NCI-H1092 treated with DMSO at 0.1 percent for 48 hours (cell line): ENCODE results near the gene CSNK1A1L.

ENCODE experiments used
- DNase-seq: peaks from one replicate; lab custom pipeline; 2025; lab: John Stamatoyannopoulos, UW

Gene CSNK1A1L

DNA sequence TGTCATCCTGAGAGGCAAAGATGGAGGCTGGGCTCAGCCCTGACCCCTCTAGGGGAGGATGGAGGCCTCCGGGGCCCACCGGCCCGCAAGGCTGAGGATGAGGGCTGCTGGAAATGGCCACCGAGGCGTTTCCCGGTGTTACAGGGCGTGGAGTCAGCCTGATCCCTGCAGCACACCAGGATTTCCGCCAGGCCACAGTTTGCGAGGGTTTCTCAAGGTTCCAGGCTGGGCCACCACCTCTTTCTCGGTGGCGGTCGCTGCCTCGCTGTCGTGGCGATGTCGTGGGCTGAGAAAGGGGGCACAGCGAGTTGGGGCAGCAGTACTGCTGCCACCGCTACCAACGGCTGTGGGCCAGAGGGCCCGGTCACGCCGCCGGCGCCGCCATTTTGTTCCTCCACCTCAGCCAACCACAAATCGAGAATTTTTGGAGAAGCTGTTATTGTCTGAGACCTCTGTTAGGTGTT, at the start of gene CSNK1A1L:
Gene CSNK1A1L (minus strand): TSS at position 414 of the 464 bp plus-strand sequence. CDS start 408 bp downstream, at position 6.
- no peak for DNase-seq

DNA sequence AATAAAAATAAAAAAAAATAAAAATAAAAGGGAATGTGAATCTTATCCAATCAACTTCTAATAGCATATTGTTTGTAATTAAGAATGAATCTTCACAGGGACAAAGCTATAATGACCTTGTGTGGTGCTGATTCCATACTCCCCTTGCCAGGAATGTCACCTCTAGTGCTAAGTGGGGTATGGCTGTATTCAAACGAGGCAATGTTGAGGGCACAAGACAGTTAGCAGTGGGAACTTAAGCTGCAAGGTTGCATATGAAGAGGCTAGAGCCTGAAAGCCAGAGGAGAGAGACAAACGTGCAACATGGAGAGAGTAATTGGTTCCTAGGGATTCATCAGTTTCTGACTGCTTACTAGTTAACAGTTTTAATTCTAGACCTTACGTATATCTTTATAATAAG, 43.9 kb upstream of the CSNK1A1L start:
- no peak for DNase-seq

DNA sequence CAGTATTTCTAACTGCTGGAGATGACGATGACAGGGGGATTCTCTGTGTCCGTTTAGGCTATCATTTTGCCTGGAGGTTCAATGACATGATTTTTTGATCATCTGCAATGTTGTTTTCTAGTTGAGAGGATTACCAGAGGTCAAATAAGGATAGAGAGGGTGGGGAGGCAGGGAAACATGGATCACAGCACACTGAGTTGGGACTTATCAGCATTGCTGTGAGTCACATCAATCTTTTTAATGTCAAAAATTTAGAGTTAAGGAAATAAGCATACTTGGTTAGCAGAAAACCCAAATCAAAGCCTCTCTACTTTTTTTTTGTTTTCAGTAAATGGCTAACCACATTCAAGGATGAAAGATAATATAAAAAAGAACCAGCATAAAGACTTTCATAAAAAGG, 43.0 kb upstream of the CSNK1A1L start:
- no peak for DNase-seq

DNA sequence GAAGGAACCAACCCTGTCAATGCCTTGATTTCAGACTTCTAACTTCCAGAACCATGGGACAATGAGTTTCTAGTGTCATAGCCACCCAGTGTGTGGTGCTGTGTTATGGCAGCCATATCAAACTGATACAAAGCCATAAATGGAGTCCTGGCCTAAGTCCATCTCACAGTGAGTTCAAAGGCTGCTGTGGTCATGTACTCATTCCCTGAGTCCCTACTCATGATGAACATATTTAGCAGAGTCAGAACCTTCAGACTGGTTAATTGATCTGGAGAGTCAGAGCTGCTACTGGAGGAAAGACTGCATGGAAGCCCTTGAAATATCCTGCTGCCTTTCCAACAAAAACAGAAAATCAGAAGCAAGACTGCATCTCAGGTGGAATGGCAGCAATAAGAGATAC, 39.2 kb upstream of the CSNK1A1L start:
- DNase-seq: no peak

DNA sequence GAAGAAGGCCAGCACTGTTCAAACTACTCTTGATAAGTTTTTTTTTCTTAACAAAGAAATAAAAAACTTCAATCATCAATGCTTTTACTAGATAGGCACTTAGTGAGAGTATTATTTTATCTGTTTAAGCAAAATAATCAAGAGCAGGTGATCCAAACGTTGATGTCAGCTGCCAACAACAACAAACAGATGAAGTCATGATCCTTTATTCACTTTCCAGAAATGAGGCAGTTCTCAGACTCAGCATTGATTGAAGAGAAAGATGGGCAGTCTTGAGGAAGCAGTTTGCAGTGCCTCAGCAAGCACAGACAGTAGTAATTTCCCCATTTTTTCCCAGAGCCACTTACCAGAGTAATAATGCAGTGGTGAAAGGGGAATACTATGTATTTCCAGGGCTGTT, 38.4 kb upstream of the CSNK1A1L start:
- no peak for DNase-seq

DNA sequence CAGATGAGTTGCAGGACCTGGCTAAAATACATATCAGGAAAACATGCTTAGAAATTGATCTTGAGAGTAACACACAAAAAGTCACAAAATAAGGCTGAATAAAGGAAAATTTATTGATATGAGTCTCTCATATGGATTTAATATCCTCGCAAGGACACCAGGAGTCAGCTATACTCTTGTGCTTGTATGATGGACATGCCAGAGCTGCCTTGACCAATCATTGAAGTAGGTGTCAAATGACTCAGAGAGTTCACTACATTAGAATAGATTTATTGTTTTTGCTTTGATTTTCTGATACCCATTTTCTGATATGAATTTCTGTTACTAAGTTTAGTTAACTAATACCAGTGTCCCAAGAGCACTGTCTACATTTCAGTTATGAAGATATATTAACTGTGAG, 37.4 kb upstream of the CSNK1A1L start:
- no peak for DNase-seq

DNA sequence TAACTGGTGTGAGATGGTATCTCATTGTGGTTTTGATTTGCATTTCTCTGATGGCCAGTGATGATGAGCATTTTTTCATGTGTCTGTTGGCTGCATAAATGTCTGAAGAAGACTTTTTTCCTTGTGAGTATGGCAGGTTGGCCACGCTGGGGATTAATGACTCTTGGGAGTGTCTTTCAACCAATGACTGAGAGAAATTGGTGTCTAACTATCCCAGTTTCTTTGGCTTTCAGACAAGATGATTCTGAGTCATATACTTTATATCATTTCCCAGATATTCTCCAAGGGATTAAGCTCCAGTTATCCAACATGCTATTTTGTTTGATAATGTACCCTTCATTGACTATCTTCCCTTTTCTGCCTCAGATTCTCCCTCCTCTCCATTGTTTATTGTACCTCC, 35.5 kb upstream of the CSNK1A1L start:
- no peak for DNase-seq

DNA sequence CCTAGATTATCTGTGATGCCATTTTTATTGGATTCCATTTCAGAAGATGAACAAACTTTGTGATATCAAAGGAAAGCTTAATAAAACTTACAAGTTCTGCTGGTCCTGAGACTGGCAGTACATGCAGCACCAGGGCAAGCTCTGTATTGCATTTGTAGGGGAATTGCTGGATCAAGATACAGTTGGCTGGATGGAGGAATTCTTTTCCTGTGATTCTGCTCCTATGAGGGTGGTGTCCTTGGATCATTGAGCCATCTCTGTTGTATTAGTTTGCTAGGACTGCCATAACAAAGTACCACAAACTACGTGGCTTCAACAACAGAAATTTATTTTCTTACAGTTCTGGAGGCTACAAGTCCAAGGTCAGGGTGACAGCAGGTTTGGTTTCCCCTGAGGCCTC, 33.9 kb upstream of the CSNK1A1L start:
- no peak for DNase-seq

DNA sequence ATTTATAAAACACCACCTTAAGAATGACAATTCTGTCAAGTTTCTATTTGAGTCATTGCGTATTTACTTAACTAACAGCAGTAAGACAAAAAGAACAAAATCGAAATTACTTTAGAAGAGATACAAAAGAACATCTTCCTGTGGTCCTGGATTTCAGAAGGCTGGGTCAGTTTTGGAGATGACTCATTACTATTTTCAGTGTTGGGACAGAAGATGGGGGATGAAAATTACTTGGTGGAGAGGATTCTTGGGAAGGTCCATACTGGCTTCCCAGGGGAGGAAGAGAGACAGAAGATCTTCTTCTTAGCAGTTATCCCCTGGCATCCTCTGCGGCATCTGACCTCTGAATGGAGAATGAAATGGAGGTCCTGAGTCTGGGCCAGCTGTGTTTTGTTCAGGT, 33.5 kb upstream of the CSNK1A1L start:
- no peak for DNase-seq

DNA sequence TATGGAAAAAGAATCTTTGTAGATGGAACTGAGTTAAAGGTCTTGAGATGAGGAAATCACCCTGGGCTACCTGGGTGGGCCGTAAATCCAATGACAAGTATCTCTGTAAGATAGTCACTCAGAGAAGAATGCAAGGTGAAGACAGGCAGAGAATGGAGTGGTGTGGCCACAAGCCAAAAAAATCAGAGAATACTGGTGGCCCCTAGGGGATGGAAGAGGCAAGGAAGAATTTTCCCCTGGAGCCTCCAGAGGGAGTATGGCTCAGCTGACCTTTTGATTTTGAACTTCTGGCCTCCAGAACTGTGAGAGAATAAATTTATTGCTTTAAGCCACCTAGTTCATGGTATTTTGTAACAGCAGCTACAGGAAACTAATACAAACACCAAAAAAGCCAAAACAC, 32.7 kb upstream of the CSNK1A1L start:
- no peak for DNase-seq

DNA sequence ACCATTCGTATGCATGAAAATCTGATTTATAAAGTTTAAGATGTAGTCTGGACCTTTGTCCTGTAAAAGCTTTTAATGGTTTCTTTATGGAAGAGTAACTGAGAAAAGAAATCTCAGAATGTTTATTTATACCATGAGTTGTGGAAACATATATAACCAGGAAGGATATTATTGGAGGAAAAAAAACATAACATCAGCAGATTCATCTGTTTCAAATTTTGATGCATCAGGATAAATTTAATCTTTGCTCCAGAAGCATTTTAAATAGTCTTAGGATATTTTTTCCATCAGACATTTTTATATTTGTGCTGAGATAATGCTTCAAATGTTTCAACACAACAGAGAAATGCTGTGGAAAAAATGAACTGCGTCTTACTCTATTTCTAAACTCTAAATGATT, 31.2 kb upstream of the CSNK1A1L start:
- DNase-seq: no peak

DNA sequence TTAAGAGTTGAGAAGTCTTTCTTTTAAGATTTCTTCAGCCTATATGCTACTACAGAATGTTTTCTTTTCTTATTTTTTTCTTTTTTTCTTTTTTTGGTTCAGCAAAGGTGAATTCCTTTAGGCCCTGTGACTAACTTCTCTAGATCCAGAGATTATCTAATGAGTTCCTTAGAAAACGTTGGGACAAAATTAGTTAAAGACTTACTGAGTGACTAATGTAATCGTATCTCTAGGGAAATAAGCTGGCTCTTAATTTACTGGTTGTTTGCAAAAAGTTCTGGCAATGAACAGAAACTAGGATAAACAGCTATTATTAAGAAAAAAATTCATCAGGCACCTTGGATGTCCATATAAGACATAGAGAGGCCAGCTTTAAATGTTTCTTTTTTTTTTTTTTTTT, 30.7 kb upstream of the CSNK1A1L start:
- no peak for DNase-seq

DNA sequence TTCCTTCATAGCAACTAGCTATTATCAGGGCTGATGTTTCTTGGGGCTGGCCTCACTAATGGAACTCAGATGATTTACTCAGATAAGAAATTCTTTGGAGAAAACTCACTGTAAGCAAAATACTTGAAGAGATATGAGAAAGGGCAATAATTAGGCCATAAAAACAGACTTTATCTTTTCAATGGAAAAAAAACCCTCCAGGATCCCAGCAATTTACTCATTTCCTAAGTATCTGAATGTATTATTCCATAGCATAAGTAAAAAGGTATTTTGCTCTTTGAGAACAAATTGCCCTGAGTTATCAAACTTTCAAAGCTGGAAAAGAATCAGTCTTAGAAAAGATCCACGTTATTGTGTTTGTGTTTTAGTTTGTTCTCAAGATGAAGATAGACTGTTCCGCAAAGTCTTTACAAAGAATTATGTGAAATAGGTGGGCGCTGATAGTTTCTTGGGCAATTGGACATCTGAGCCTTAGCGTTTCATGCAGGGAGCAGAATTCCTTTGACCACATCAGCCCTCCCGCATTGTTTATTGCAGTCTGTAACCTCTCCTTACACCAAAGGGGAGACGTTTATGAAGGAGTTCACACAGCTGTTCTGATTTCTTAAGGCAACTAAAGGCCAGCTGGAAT, 29.1 kb upstream of the CSNK1A1L start:
- DNase-seq: no peak

DNA sequence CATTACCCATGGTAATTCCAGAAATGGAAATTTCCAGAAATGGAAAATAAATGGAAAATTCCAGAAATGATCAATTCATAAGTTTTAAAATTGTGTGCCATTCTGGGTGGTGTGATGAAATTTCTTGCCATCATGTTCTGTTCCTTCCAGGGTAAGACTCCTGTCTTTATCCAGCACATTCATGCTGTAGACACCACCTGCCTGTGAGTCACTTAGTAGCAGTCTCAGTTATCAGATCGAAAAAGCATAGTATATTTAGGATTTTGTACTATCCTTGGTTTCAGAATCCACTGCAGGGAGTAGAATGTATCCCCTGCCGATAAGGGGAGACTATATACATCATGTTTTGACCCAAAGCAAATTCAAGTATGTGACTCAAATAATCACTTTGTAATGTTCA, 26.7 kb upstream of the CSNK1A1L start:
- DNase-seq: no peak

DNA sequence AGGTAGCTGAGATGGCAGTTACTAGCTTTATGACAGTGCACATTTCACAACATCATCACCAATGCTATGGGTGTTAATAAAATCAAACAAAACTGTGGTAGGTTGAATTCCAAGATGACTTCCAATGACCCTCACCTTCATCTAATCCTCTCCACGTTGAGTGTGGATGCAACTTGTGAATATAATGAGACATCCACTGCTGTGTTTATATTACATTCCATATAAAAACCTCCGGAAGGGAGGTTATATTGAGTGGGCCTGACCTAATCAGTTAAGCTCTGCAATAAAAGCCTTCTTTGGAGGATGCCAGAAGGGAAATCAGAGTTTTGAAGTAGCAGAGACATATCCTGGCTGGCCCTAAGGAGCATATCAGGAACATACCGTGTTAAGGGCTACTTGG, 25.6 kb upstream of the CSNK1A1L start:
- no peak for DNase-seq

DNA sequence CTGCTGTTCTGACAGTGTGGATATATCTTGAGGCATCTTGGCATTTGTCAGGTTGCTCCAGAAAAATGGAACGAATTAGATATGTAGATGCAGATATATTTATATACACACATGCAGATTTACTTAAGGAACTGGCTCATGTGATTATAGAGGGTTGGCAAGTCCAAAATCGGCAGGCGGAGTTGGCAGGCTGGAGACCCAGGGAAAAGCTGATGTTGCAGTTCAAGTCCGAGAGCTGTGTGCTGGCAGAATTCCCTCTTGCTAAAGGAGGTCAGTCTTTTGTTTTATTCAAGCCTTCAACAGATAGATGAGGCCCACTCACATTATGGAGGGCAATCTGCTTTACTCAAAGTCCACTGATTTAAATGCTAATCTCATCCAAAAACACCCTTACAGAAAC, 24.4 kb upstream of the CSNK1A1L start:
- DNase-seq: no peak

DNA sequence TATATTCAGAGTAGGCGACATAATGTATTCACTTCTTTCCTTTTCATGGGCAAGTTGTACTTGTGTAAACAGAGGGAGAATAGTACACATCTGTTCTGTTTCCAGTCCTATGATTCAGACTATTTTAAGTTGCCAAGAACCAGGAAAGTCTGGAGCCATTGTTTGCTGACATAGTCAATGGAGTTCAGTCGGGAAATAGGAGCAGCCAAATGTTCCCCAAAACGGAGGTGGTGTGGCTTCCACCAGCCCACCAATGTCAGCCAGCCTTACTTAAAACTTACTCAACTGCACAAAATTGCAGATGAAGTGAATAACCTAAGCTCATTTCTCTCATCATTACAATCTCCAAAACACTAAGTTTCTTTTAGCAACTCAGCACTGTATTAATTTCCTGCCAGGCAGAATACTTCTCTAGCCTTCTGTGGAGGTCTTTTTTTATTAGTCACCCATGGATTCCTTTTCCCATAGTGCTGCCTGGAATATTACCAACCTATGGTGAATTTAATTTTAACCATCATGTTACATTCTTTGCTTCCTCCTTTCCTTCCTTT, 22.3 kb upstream of the CSNK1A1L start:
- DNase-seq: no peak

DNA sequence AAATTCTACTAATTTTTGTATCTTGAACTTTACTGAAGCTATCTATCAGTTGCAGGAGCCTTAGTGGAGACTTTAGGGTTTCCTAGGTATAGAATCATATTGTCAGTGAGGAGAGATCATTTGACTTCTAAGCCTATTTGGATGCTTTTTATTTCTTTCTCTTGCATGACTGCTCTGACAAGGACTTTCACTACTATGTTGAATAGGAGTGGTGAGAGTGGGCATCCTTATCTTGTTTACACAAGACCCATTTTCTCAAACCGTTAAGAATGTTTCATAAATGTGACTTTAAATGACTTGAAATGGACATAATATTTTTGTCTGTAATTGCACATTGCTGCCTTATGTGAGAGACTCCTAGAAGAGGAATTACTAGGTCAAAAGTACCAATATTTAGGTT, 17.9 kb upstream of the CSNK1A1L start:
- peak; percentile 7 for DNase-seq

DNA sequence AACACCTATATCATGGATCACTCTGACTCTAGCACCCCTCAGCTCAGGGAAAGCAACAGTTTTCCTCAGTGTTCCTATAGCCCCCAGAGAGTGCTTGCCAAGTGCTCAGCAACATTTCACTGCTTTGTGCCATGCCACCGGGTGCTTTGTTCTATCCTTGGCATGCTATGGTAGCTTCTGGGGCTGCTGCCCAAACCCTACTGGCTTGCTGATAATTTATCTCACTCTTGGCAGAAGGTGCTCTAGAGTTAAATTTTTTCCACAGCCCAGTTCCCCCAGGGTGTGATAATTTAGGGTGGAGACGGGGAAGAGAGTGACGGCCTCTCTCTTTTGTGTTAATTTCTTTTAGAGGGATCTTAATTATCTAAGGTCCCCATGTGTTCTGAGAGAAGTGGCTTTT, 12.6 kb upstream of the CSNK1A1L start:
- peak; percentile 63 for DNase-seq

DNA sequence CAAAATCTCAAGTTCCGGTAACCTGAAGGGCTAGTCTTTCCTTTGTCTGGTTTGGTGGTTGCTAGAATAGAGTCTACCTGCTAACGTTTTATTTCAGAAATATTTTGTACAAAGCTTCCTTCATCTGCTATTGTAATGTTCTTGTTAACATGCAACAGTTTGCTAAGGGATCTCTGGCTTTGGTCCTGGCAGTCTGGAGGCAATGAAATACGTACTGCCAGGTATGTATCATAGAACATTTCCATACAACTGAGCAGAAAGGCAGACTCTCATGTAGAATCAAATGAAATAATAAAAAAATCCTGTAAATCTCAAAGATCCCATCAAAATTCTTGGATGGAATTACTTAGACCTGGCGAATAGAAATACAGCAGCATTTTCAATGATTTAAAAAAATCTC, 8.8 kb upstream of the CSNK1A1L start:
- no peak for DNase-seq

DNA sequence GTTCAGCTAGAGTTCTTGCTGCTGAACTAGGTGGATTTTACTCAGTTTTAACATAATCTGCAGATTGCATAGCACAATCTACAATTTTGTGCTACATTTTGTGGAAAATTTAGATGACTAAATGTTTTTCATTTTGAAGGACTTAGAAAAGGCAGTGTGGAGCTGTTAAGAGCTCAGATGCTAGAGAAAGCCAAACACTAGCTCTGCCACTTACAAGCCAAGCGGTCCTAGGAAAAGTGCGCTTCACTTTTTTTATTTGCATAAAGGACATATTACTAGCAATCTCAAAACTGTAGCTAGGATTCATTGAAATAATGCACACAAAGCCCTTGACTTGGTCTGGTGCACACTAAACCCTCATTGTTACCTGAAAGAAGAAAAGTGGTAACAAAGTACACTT, 8.1 kb upstream of the CSNK1A1L start:
- no peak for DNase-seq

DNA sequence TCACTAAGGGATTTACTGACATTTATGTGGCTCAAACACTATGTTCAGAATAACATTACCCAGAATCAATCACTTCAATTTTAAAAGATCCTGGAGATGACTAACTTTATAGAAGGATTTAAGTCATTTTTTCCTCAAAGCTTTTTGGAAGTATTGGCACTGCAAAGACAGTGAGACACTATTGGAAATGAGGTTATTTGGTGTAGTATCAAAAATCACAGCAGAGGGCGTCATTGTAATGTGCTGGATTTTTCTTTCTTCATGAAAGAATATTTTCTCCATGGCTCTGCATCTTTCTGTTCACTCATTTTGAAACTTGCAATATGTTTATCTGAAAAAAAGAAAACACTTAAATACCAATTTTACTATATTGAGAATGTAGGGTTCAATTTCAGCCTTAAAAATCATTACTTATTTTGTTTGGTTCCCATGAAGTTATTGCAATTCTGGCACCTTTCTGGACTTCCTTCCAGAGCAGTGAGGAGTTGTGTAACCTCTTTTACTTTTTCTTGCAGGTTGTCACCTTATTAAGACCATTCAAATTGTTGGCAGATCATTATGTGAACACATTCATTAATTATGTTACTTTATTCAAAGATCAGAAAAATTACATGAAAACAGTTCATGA, 3.7 kb upstream of the CSNK1A1L start:
- peak; percentile 28 for DNase-seq

DNA sequence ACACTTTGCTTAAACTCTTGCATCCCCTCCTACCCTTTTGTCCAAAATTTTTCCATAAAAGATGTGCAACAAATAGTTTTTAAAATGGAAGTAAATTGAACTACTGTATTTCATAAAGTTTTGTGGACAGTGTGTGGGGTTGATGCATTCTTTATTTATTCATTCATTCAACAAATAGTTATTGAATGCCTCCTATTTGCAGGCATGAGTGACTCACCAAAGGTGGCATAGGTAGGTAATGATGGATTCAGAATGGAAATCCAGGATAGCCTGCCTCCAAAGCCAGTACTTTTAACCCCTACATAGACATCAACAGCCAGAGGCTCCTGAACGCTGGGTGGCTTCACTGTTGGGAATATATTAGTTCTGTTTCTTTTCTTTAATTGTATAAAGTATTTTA, 2.4 kb upstream of the CSNK1A1L start:
- no peak for DNase-seq

DNA sequence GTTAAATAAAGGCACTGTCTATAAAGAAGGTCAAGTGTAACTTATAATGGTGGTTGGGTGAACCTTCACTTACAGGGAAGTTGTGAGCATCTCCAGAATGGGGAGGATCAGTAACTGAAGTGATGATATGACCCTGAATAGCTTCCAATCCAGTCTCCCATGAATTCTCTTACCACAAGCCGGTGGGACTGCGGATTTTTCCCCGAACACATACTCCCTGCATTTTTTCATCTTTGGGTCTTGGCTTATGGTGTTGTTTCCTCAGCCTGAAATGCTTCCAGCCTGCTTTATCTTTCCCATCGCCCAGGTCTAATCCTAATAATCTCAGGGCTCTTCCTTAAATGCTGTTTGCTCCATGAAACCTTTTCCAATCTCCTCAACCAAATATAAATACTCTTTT, 2.0 kb upstream of the CSNK1A1L start:
- DNase-seq: no peak
